ENCODE results near the gene IZUMO4. TPM values are rescaled to one million over a fixed set of nuclear protein-coding genes. Genes with fewer than 3 reads are reported as not detected.

IZUMO4 gene
- polyA plus RNA-seq, 1 donor = 6.2 TPM

- no peak for DNase-seq
Observed at GRCh38 chr19:2148482-2149135, 51.9 kb downstream of the IZUMO4 start.

Other genes with a start within 250 kb of the IZUMO4 start
- gene REXO1, start 248.4 kb upstream of the IZUMO4 start, polyA plus RNA-seq (ENCODE audit: insufficient read length) = 29.0 TPM
- 4.5 TPM for gene KLF16, start 233.3 kb upstream of the IZUMO4 start, polyA plus RNA-seq (ENCODE audit: insufficient read length)
- 29.3 TPM for gene ABHD17A, start 211.4 kb upstream of the IZUMO4 start, polyA plus RNA-seq (ENCODE audit: insufficient read length)
- 2.4 TPM for gene ADAT3, start 191.5 kb upstream of the IZUMO4 start, polyA plus RNA-seq (ENCODE audit: insufficient read length)
- gene SCAMP4, start 191.5 kb upstream of the IZUMO4 start, polyA plus RNA-seq (ENCODE audit: insufficient read length) = 67.5 TPM
- gene CSNK1G2, start 155.7 kb upstream of the IZUMO4 start, polyA plus RNA-seq (ENCODE audit: insufficient read length) = 45.0 TPM
- gene BTBD2, start 81.2 kb upstream of the IZUMO4 start, polyA plus RNA-seq (ENCODE audit: insufficient read length) = 87.4 TPM
- 54.4 TPM for gene MKNK2, start 45.7 kb upstream of the IZUMO4 start, polyA plus RNA-seq (ENCODE audit: insufficient read length)
- 22.8 TPM for gene MOB3A, start 589 bp upstream of the IZUMO4 start, polyA plus RNA-seq (ENCODE audit: insufficient read length)
- gene AP3D1, start 54.7 kb downstream of the IZUMO4 start, polyA plus RNA-seq (ENCODE audit: insufficient read length) = 110 TPM
- 33.6 TPM for gene DOT1L, start 67.0 kb downstream of the IZUMO4 start, polyA plus RNA-seq (ENCODE audit: insufficient read length)
- gene PLEKHJ1, start 139.4 kb downstream of the IZUMO4 start, polyA plus RNA-seq (ENCODE audit: insufficient read length) = 56.2 TPM
- gene SF3A2, start 139.9 kb downstream of the IZUMO4 start, polyA plus RNA-seq (ENCODE audit: insufficient read length) = 66.1 TPM
- gene AMH, start 152.4 kb downstream of the IZUMO4 start, polyA plus RNA-seq (ENCODE audit: insufficient read length) = 3.2 TPM
- gene JSRP1, start 159.5 kb downstream of the IZUMO4 start, polyA plus RNA-seq (ENCODE audit: insufficient read length) = 0.60 TPM
- gene PEAK3, start 185.3 kb downstream of the IZUMO4 start, polyA plus RNA-seq (ENCODE audit: insufficient read length) = not detected
- gene LINGO3, start 211.2 kb downstream of the IZUMO4 start, polyA plus RNA-seq (ENCODE audit: insufficient read length) = not detected
- 90.5 TPM for gene LSM7, start 231.7 kb downstream of the IZUMO4 start, polyA plus RNA-seq (ENCODE audit: insufficient read length)
- 72.7 TPM for gene SPPL2B, start 231.8 kb downstream of the IZUMO4 start, polyA plus RNA-seq (ENCODE audit: insufficient read length)

Data from left kidney (tissue), 2 donors.